ENCODE results near the gene HAVCR1. TPM values are rescaled to one million over a fixed set of nuclear protein-coding genes. Genes with fewer than 3 reads are reported as not detected.

The HAVCR1 gene
- total and polyA plus RNA-seq, 2 of the 13 experiments (the other 11 are each of a cell fraction or from before 2014, with no cell fraction given): 0.93 to 12.3 TPM

DNA sequence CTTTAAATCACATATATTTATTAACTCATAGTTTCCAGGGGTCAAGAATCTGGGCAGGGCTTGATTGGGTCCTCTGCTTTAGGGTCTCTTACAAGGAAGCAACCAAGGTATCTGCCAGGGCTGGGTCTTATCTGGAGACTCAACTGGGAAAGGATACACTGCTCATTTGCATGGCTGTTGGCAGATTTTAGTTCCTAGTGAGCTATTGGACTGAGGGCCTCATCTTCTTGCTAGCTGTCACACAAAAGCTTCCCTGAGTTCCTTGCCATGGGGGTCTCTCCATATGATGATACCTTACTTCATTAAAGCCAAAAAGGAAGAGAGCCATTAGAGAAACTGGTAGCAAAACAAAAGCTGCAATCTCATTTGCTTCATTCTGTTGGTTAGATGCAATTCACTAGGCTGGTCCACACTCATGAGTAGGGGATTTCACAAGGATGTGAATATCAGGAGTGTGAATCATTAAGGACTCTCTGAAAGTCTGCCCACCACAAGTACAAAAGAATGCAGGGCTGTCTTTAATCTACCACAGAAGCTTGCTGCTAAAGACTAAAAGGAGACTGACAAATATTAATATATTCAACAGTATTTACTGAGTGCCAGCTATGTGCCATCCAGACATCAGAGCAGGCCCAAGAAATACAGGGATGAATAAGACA is 53.9 kb downstream of the HAVCR1 start:
- Histone ChIP-seq H3K4me1 (ENCODE audit: insufficient read depth, low read length) (peaks cover 19% of the 10 kb centered on the region), H3K79me2 (ENCODE audit: insufficient read depth, low read length) (no peaks in the 10 kb centered on the region), H3K4me2 (ENCODE audit: low read depth, low read length) (no peak overlapping the region), H2AFZ (ENCODE audit: low read length) (no peak overlapping the region), H3K27ac (ENCODE audit: extremely low read length, insufficient read depth, low read length) (no peak overlapping the region), H3K4me3 (replicated peaks in 1 of 3; ENCODE audit: insufficient read depth in 1 of 3, low read depth in 2 of 3, low read length in 3 of 3) (no peak overlapping the region), H3K27me3 (ENCODE audit: control insufficient read depth in 1 of 2, insufficient read depth in 2 of 2, low read length in 2 of 2) (no peaks in the 10 kb centered on the region), H3K9me3 (ENCODE audit: low read length) (peaks cover 5% of the 10 kb centered on the region), H3K36me3 (replicated peaks in 1 of 2; ENCODE audit: control insufficient read depth in 1 of 2, insufficient read depth in 2 of 2, low read length in 2 of 2) (no peaks in the 10 kb centered on the region), H4K20me1 (ENCODE audit: insufficient read depth, low read length) (no peaks in the 10 kb centered on the region), H3K9ac (ENCODE audit: insufficient read depth, low read depth, low read length) (no peak overlapping the region)
- TF ChIP-seq MBD4 (IDR thresholded peaks at IDR 0.05; ENCODE audit: borderline replicate concordance, low read length) (no peak), NRL (CRISPR knock-in tag; IDR thresholded peaks at IDR 0.05; ENCODE audit: borderline replicate concordance) (no peak), MEIS2 (CRISPR knock-in tag; IDR thresholded peaks at IDR 0.05) (no peak), KLF12 (CRISPR knock-in tag; IDR thresholded peaks at IDR 0.05; ENCODE audit: borderline replicate concordance) (no peak), EHMT2 (IDR thresholded peaks at IDR 0.05; ENCODE audit: borderline replicate concordance, low read depth, low read length) (no peak)
- TF ChIP-seq, protein P1, sequence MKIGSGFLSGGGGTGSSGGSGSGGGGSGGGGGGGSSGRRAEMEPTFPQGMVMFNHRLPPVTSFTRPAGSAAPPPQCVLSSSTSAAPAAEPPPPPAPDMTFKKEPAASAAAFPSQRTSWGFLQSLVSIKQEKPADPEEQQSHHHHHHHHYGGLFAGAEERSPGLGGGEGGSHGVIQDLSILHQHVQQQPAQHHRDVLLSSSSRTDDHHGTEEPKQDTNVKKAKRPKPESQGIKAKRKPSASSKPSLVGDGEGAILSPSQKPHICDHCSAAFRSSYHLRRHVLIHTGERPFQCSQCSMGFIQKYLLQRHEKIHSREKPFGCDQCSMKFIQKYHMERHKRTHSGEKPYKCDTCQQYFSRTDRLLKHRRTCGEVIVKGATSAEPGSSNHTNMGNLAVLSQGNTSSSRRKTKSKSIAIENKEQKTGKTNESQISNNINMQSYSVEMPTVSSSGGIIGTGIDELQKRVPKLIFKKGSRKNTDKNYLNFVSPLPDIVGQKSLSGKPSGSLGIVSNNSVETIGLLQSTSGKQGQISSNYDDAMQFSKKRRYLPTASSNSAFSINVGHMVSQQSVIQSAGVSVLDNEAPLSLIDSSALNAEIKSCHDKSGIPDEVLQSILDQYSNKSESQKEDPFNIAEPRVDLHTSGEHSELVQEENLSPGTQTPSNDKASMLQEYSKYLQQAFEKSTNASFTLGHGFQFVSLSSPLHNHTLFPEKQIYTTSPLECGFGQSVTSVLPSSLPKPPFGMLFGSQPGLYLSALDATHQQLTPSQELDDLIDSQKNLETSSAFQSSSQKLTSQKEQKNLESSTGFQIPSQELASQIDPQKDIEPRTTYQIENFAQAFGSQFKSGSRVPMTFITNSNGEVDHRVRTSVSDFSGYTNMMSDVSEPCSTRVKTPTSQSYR (CRISPR knock-in tag; IDR thresholded peaks at IDR 0.05; ENCODE audit: borderline replicate concordance): no peak
- in situ Hi-C loops (cut with HindIII; ENCODE audit: extremely low pct_ligation_motif_present, low pct_unique_long_range_greater_than_20kb): no loop called here
- intact Hi-C loops (cut with micrococcal nuclease; ENCODE audit: unreplicated experiment): no loop called here
- ChIA-PET POLR2A (no interaction called here), CTCF (ENCODE audit: low intra/inter-chr PET ratio, low total read pairs) (no interaction called here)
- no TSS peak for BruUV-seq (replicated peaks)
- ATAC-seq (no peak), FAIRE-seq (no peak), DNase-seq (ENCODE audit: low spot score) (no peak)
